K562 treated with DMSO at 1 percent for 48 hours (cell line): Measurements from ENCODE around the gene KRTAP4-5. TPM values are rescaled to one million over a fixed set of nuclear protein-coding genes. Genes with fewer than 3 reads are reported as not detected.

Experiments
- total RNA-seq: library from RNA; unstranded; fragments of 300-600 nt; gene quantifications from 2 replicates; pipeline ENCODE4 v1.2.3, GENCODE V29; 2022; ENCODE audit warnings: low replicate concordance; ENCODE audit errors: extremely low read depth

Gene KRTAP4-5
- not detected in 2 replicates for total RNA-seq

DNA sequence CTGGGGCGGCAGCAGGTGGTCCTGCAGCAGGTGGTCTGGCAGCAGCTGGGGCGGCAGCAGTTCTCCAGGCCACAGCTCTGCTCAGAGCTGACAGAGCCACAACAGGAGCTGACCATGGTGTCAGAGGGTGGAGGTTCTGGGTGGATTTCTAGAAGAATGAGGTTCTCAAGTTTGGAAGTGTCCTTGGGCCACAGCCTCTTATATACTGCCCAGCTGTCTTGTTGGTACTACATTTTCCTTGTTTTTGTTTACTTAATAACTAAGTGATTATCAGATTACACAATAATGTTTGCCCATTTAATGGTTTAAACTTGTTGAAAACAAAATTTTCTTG, at the start of gene KRTAP4-5:
KRTAP4-5 (minus strand) TSS at position 174 of the 334 bp plus-strand sequence; CDS start at position 116, 58 bp downstream.

DNA sequence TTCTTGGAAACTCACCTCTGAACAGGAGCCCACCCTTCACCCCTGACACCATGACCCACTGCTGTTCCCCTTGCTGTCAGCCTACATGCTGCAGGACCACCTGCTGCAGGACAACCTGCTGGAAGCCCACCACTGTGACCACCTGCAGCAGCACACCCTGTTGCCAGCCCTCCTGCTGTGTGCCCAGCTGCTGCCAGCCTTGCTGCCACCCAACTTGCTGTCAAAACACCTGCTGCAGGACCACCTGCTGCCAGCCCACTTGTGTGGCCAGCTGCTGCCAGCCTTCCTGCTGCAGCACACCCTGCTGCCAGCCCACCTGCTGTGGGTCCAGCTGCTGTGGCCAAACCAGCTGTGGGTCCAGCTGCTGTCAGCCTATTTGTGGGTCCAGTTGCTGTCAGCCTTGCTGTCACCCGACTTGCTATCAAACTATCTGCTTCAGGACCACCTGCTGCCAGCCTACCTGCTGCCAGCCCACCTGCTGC, 40.3 kb upstream of the KRTAP4-5 start, which contains the start of gene KRTAP9-1:
KRTAP9-1 (plus strand) TSS at position 51 of the 482 bp plus-strand sequence; CDS start at position 51, 0 bp downstream.

DNA sequence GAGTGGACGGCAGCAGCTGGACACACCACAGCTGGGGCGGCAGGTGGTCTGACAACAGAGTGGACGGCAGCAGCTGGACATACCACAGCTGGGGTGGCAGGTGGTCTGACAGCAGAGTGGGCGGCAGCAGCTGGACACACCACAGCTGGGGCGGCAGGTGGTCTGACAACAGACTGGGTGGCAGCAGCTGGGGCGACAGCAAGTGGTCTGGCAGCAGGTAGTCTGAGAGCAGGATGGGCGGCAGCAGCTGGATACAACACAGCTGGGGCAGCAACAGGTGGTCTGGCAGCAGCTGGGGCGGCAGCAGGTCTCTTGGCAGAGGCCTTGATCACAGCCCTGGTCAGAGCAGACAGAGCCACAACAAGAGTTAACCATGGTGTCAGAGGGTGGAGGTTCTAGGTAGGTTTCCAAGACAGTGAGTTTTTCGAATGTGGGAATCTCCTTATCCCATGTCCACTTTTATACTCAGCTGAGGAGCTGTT, 34.9 kb upstream of the KRTAP4-5 start, which contains the start of gene KRTAP4-1:
KRTAP4-1 (minus strand) TSS at position 432 of the 482 bp plus-strand sequence; CDS start at position 375, 57 bp downstream.

DNA sequence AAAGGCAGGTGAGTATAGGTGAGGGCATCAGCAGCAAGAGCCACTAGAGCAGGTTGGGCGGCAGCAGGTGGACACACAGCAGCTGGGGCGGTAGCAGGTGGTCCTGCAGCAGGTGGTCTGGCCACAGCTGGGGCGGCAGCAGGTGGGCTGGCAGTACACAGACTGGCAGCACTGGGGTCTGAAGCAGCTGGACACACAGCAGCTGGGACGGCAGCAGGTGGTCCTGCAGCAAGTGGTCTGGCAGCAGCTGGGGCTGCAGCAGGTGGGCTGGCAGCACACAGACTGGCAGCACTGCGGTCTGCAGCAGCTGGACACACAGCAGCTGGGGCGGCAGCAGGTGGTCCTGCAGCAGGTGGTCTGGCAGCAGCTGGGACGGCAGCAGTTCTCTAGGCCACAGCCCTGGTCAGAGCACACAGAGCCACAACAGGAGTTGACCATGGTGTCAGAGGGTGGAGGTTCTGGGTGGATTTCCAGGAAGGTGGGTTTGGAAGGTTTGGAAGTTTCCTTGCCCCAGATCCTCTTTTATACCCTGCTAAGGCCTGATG, 28.2 kb upstream of the KRTAP4-5 start, which contains the start of gene KRTAP4-2:
KRTAP4-2 (minus strand) TSS at position 495 of the 545 bp plus-strand sequence; CDS start at position 438, 57 bp downstream.

DNA sequence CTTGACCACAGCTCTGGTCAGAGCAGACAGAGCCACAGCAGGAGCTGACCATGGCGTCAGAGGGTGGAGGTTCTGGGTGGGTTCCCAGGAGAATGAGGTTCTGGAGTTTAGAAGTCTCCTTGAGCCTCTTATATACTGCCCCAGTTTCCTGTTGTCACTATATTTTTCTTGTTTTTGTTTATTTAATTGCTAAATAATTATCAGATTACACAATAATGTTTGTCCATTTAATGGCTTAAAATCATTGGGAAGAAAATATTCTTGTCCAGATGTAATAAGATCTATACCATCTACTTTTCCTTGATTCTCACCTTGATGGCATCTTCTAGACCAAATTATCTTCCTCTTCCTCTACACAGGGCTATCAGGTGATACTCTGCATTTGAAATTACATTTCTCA, 18.5 kb upstream of the KRTAP4-5 start, which contains the start of gene KRTAP4-3:
KRTAP4-3 (minus strand) TSS at position 101 of the 400 bp plus-strand sequence; CDS start at position 52, 49 bp downstream.

DNA sequence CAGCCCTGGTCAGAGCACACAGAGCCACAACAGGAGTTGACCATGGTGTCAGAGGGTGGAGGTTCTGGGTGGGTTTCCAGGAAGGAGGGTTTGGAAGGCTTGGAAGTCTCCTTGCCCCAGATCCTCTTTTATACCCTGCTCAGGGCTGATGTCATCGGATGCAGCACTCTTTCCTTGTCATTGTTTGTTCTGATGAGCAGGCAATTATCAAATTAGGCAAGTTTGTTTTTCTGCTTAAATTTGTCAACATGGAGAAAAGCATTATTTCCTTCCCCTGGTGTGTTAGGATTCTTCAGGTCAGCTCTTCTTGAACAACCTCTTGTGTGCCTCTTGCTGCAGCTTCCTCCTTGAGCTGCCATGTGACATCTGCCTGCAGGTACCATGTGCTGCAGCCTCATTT, 11.0 kb upstream of the KRTAP4-5 start, which contains the start of gene KRTAP4-4:
KRTAP4-4 (minus strand) TSS at position 101 of the 400 bp plus-strand sequence; CDS start at position 44, 57 bp downstream.

DNA sequence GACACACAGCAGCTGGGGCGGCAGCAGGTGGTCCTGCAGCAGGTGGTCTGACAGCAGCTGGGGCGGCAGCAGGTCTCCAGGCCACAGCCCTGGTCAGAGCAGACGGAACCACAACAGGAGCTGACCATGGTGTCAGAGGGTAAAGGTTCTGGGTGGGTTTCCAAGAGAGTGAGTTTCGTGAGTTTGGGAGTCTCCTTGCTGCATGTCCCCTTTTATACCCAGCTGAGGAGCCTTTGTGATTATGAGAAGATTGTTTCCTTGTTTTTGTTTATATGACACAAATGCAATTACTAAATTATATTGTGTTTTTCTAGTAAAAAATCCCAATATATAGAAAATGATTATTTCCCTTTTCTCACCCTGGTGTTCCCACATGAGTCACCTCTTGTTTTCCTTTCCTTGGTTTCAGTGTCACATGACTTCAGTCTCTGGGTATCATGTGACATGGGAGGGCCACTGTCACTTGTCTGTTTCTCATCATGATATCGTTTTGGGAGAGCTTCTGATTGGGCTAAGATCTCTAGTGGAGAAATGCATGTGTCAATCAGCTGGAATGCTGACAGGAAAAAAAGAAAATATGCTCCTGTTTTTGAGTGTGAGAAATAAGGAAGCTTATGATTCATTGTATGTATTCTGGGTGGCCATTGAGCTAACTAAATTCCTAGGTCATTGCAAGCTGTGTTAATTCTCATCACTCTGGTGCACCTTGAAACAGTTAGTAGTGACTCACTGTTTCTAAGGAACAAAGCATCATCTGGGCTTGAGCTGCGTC, 9.1 kb downstream of the KRTAP4-5 start, which contains the start of gene KRTAP4-6:
KRTAP4-6 (minus strand) TSS at position 185 of the 772 bp plus-strand sequence; CDS start at position 128, 57 bp downstream.

DNA sequence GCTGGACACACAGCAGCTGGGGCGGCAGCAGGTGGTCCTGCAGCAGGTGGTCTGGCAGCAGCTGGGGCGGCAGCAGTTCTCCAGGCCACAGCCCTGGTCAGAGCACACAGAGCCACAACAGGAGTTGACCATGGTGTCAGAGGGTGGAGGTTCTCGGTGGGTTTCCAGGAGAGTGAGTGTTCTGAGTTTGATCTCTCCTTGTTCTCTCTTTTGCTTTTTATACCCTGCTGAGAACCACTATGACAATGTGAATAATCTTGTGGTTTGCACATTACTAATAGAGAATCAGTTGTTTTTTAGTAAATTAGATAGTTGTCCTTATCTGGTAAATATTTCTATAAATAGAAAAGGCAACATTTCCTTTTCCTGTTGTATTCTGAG, 25.6 kb downstream of the KRTAP4-5 start, which contains the start of gene KRTAP4-12:
KRTAP4-12 (minus strand) TSS at position 192 of the 381 bp plus-strand sequence; CDS start at position 132, 60 bp downstream.

DNA sequence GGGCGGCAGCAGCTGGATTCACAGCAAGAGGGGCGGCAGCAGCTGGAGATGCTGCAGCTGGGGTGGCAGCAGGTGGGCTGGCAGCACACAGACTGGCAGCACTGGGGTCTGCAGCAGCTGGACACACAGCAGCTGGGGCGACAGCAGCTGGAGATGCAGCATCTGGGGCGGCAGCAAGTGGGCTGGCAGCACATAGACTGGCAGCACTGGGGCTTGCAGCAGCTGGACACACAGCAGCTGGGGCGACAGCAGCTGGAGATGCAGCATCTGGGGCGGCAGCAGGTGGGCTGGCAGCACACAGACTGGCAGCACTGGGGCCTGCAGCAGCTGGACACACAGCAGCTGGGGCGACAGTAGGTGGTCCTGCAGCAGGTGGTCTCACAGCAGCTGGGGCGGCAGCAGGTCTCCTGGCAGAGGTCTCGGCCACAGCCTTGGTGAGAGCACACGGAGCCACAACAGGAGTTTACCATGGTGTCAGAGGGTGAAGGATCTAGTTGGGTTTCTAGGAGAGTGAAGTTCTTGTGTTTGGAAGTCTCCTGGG, 31.7 kb downstream of the KRTAP4-5 start, which contains the start of gene KRTAP4-11:
KRTAP4-11 (minus strand) TSS at position 528 of the 541 bp plus-strand sequence; CDS start at position 470, 58 bp downstream.

DNA sequence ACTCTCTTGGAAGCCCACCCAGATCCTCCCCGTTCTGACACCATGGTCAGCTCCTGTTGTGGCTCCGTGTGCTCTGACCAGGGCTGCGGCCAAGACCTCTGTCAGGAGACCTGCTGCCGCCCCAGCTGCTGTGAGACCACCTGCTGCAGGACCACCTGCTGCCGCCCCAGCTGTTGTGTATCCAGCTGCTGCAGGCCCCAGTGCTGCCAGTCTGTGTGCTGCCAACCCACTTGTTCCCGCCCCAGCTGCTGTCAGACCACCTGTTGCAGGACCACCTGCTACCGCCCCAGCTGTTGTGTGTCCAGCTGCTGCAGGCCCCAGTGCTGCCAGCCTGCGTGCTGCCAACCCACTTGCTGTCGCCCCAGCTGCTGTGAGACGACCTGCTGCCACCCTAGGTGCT, 44.3 kb downstream of the KRTAP4-5 start, which contains the start of gene KRTAP4-9:
KRTAP4-9 (plus strand) TSS at position 43 of the 400 bp plus-strand sequence; CDS start at position 43, 0 bp downstream.

DNA sequence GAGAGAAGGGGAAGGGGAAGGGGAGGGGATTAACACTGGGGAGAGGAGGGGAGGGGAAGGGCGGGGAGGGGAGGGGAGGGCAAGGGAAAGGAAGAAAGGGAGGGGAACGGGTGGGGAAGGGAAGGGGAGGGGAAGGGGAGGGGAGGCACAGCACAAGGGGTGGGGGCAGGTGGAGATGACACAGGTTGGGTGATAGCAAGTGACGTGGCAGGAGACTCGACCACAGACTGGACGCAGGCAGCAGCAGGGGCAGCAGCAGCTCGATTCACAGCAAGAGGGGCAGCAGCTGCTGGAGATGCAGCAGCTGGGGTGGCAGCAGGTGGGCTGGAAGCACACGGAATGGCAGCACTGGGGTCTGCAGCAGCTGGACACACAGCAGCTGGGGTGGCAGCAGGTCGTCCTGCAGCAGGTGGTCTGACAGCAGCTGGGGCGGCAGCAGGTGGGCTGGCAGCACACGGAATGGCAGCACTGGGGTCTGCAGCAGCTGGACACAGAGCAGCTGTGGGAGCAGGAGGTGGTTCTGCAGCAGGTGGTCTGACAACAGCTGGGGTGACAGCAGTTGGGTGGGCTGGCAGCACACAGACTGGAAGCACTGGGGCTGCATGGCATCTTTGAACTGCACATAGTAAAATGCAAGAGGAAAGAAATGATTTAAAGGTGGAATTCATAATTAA, 47.9 kb downstream of the KRTAP4-5 start, which contains the start of gene KRTAP4-16:
KRTAP4-16 (minus strand) TSS at position 624 of the 674 bp plus-strand sequence; CDS start at position 624, 0 bp downstream.

Other genes with a start within 250 kb of the KRTAP4-5 start
- not detected in 2 replicates for gene KRT23, start 212.2 kb downstream of the KRTAP4-5 start, total RNA-seq
- gene KRT39, start 182.9 kb downstream of the KRTAP4-5 start, total RNA-seq: not detected in 2 replicates
- not detected in 2 replicates for gene KRT40, start 165.5 kb downstream of the KRTAP4-5 start, total RNA-seq
- gene KRTAP3-3, start 155.7 kb downstream of the KRTAP4-5 start, total RNA-seq: not detected in 2 replicates
- not detected in 2 replicates for gene KRTAP3-2, start 149.9 kb downstream of the KRTAP4-5 start, total RNA-seq
- not detected in 2 replicates for gene KRTAP3-1, start 140.7 kb downstream of the KRTAP4-5 start, total RNA-seq
- gene KRTAP1-5, start 122.6 kb downstream of the KRTAP4-5 start, total RNA-seq: not detected in 2 replicates
- gene KRTAP1-4, start 119.6 kb downstream of the KRTAP4-5 start, total RNA-seq: not detected in 2 replicates
- not detected in 2 replicates for gene KRTAP1-3, start 115.0 kb downstream of the KRTAP4-5 start, total RNA-seq
- not detected in 2 replicates for gene KRTAP1-1, start 108.4 kb downstream of the KRTAP4-5 start, total RNA-seq
- not detected in 2 replicates for gene KRTAP2-1, start 102.5 kb downstream of the KRTAP4-5 start, total RNA-seq
- gene KRTAP2-2, start 94.6 kb downstream of the KRTAP4-5 start, total RNA-seq: not detected in 2 replicates
- not detected in 2 replicates for gene KRTAP2-3, start 89.7 kb downstream of the KRTAP4-5 start, total RNA-seq
- not detected in 2 replicates for gene KRTAP2-4, start 83.9 kb downstream of the KRTAP4-5 start, total RNA-seq
- not detected in 2 replicates for gene KRTAP4-7, start 65.7 kb downstream of the KRTAP4-5 start, total RNA-seq
- not detected in 2 replicates for gene KRTAP4-8, start 51.7 kb downstream of the KRTAP4-5 start, total RNA-seq
- not detected in 2 replicates for gene KRTAP4-16, start 47.6 kb downstream of the KRTAP4-5 start, total RNA-seq
- not detected in 2 replicates for gene KRTAP4-9, start 44.4 kb downstream of the KRTAP4-5 start, total RNA-seq
- gene KRTAP4-11, start 31.5 kb downstream of the KRTAP4-5 start, total RNA-seq: not detected in 2 replicates
- gene KRTAP4-12, start 25.6 kb downstream of the KRTAP4-5 start, total RNA-seq: not detected in 2 replicates
- not detected in 2 replicates for gene KRTAP4-6, start 9.3 kb downstream of the KRTAP4-5 start, total RNA-seq
- not detected in 2 replicates for gene KRTAP4-4, start 10.9 kb upstream of the KRTAP4-5 start, total RNA-seq
- gene KRTAP4-3, start 18.4 kb upstream of the KRTAP4-5 start, total RNA-seq: not detected in 2 replicates
- not detected in 2 replicates for gene KRTAP4-2, start 28.4 kb upstream of the KRTAP4-5 start, total RNA-seq
- not detected in 2 replicates for gene KRTAP4-1, start 35.1 kb upstream of the KRTAP4-5 start, total RNA-seq
- gene KRTAP9-1, start 40.1 kb upstream of the KRTAP4-5 start, total RNA-seq: not detected in 2 replicates
- not detected in 2 replicates for gene KRTAP9-2, start 76.8 kb upstream of the KRTAP4-5 start, total RNA-seq
- gene KRTAP9-3, start 82.6 kb upstream of the KRTAP4-5 start, total RNA-seq: not detected in 2 replicates
- gene KRTAP9-8, start 88.2 kb upstream of the KRTAP4-5 start, total RNA-seq: not detected in 2 replicates
- not detected in 2 replicates for gene KRTAP9-4, start 99.9 kb upstream of the KRTAP4-5 start, total RNA-seq
- not detected in 2 replicates for gene KRTAP9-9, start 105.6 kb upstream of the KRTAP4-5 start, total RNA-seq
- gene KRTAP9-6, start 115.6 kb upstream of the KRTAP4-5 start, total RNA-seq: not detected in 2 replicates
- gene KRTAP9-7, start 125.9 kb upstream of the KRTAP4-5 start, total RNA-seq: not detected in 2 replicates
- gene KRTAP29-1, start 153.0 kb upstream of the KRTAP4-5 start, total RNA-seq: not detected in 2 replicates
- gene KRTAP16-1, start 159.5 kb upstream of the KRTAP4-5 start, total RNA-seq: not detected in 2 replicates
- not detected in 2 replicates for gene KRTAP17-1, start 165.9 kb upstream of the KRTAP4-5 start, total RNA-seq
- gene KRT33A, start 201.0 kb upstream of the KRTAP4-5 start, total RNA-seq: not detected in 2 replicates
- gene KRT33B, start 220.0 kb upstream of the KRTAP4-5 start, total RNA-seq: not detected in 2 replicates
- gene KRT34, start 232.5 kb upstream of the KRTAP4-5 start, total RNA-seq: not detected in 2 replicates
- not detected in 2 replicates for gene KRT31, start 247.8 kb upstream of the KRTAP4-5 start, total RNA-seq